HUES48 (cell line): ENCODE measurements around the gene CBR3.
"Not testable (repeated sequence)": the region's sequence is repeated elsewhere in the genome, so short reads cannot be mapped to it uniquely, and the experiment has no call there.

Experiments
- H3K27ac ChIP-seq: one replicate; pipeline ENCODE4 v1.7.0; 2013; ENCODE audit warnings: low read depth, low read length, inconsistent platforms
- H3K27me3 ChIP-seq: 2 replicates; pipeline ENCODE4 v1.6.1; 2013; ENCODE audit warnings: mild to moderate bottlenecking, low read length; ENCODE audit not compliant: control insufficient read depth, insufficient read depth
- H3K36me3 ChIP-seq: 2 replicates; pipeline ENCODE4 v1.6.1; 2013; ENCODE audit warnings: low read length; ENCODE audit not compliant: control insufficient read depth, insufficient read depth
- H3K4me1 ChIP-seq: 2 replicates; pipeline ENCODE4 v1.6.1; 2013; ENCODE audit warnings: mild to moderate bottlenecking, low read length; ENCODE audit not compliant: control insufficient read depth, insufficient read depth
- H3K4me3 ChIP-seq: 2 replicates; pipeline ENCODE4 v1.5.1; 2013; ENCODE audit warnings: mild to moderate bottlenecking, low read depth, low read length
- H3K9ac ChIP-seq: 2 replicates; pipeline ENCODE4 v1.6.1; 2013; ENCODE audit warnings: mild to moderate bottlenecking, low read depth, low read length, moderate library complexity
- H3K9me3 ChIP-seq: 2 replicates; pipeline ENCODE4 v1.6.1; 2013; ENCODE audit warnings: low read length; ENCODE audit not compliant: control insufficient read depth, insufficient read depth

CBR3 gene

DNA sequence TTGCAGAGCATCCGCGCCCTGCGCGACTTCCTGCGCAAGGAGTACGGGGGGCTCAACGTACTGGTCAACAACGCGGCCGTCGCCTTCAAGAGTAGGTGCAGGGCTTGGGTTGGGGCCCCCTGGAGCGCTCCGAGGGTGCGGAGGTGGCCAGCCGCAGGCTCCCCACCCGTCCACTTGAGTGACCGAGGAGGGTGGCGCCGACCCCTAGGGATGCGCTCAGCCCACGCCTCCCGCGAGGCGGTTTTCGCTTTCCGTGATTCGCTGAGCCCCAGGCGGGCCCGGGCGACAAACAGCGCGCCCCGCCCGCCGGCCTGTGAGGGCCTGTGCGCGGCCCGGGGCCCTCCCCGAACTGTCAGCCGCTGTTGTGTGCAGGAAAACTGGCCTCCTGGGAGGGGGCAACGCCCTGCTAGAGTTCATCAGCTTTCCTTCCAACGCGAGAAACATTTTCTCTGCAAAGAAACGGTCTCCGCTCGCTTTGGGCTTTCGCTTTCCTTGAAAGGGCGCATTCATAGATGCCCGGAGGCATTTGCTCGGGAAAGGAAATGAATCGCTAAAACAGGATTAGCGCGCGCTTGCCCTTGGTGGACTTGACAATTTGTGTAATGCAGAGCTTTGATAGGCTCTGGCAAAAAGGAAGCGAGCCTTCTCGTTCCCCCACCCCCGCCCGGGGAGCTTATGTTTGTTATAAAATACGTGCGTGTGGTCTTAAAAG lies 668 bp downstream of the CBR3 start:
- Histone ChIP-seq H3K36me3 (no peaks in the 10 kb centered on the region), H3K27me3 (peaks cover 54% of the 10 kb centered on the region), H3K27ac (no peak overlapping the region), H3K9ac (0 out of 2 replicates have a peak overlapping the region, but pooled peaks have one; percentile 1), H3K4me3 (peak overlapping the region; percentile 68), H3K4me1 (peaks cover 16% of the 10 kb centered on the region), H3K9me3 (no peaks in the 10 kb centered on the region)

DNA sequence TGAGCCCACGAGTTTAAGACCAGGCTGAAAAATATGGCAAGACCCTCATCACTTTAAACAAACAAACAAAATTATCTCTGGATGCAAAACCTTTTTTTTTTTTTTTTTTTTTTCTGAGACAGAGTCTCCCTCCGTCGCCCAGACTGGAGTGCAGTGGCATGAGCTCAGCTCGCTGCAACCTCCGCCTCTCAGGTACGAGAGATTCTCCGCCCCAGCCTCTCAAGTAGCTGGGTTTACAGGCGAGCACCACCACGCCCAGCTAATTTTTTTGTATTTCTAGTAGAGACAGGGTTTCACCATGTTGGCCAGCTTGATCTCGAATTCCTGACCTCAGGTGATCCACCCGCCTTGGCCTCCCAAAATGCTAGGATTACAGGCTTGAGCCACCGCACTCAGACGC lies 4.9 kb downstream of the CBR3 start:
- not testable (repeated sequence) for H3K4me1 ChIP-seq, H3K36me3 ChIP-seq, H3K9ac ChIP-seq, H3K4me3 ChIP-seq, H3K9me3 ChIP-seq, H3K27ac ChIP-seq
- peaks cover 24% of the 10 kb centered on the region for H3K27me3 ChIP-seq

DNA sequence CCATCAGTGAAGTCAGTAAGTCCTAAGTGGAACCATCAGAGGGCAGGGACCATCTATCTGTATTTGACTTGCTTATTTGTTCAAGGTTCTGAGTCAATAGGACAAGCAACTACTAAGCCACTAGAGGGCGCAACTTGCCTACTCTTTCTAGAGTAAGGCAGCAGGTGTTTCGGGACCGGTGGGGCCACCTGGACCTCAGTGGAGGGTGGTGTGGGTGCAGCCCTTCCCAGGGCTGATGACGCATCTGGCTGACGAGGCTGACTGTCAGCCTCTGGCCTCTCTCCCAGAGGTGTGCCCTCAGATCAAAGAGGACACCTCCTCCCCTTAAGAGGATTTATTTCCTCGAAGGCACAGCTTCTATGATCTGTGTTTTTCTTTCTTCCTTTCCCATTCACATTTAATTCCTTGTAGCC lies 6.6 kb downstream of the CBR3 start:
- H3K4me3 ChIP-seq: no peak overlapping the region
- no peaks in the 10 kb centered on the region for H3K9me3 ChIP-seq
- H3K9ac ChIP-seq: no peak overlapping the region
- H3K4me1 ChIP-seq: peaks cover 2% of the 10 kb centered on the region; the same call in 1 of the 2 replicates
- H3K36me3 ChIP-seq: no peaks in the 10 kb centered on the region
- peaks cover 6% of the 10 kb centered on the region for H3K27me3 ChIP-seq
- no peak overlapping the region for H3K27ac ChIP-seq

DNA sequence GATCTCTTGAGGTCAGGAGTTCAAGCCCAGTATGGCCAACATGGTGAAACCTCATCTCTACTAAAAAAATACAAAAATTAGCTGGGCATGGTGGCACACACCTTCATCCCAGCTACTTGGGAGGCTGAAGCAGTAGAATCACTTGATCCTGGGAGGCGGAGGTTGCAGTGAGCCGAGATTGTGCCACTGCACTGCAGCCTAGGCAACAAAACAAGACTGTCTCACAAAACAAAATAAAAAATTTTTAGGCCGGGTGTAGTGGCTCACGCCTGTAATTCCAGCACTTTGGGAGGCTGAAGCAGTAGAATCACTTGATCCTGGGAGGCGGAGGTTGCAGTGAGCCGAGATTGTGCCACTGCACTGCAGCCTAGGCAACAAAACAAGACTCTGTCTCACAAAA lies 9.4 kb downstream of the CBR3 start:
- H3K4me1 ChIP-seq, H3K27ac ChIP-seq, H3K4me3 ChIP-seq, H3K9me3 ChIP-seq, H3K27me3 ChIP-seq, H3K9ac ChIP-seq, H3K36me3 ChIP-seq: not testable (repeated sequence)

DNA sequence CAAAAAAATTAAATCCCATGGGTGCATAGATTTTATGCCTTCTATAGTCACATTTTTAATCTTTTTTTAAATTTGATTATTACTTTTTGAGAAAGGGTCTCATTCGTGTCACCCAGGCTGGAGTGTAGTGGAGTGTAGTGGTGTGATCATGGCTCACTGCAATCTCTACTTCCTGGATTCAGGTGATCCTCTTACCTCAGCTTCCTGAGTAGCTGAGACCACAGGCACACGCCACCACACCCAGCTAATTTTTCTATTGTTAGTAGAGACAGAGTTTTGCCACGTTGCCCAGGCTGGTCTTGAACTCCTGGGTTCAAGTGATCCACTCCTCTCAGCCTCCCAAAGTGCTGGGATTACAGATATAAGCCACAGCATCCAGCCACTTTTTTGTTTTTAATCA lies 10.4 kb downstream of the CBR3 start:
- H3K36me3 ChIP-seq: no peaks in the 10 kb centered on the region
- no peaks in the 10 kb centered on the region for H3K4me1 ChIP-seq
- no peak overlapping the region for H3K9ac ChIP-seq
- H3K9me3 ChIP-seq: no peaks in the 10 kb centered on the region
- no peak overlapping the region for H3K27ac ChIP-seq
- H3K4me3 ChIP-seq: no peak overlapping the region
- no peaks in the 10 kb centered on the region for H3K27me3 ChIP-seq

DNA sequence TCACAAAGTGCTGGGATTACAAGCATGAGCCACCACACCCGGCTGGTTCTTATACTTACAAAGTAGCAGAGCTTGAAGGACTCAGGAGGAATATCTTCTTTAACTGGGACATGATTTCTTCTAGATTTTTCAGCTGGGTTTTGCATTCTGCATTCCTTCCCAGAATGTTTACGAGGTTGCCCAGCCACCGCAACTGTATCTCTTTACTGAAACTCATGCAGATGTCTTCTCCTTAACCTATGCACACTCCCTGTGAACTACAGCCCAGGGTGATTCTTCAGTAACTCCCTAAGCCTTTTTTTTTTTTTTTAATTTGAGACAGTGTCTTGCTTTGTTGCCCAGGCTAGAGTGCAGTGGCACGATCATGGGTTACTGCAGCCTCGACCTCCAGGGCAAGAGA lies 13.0 kb downstream of the CBR3 start:
- Histone ChIP-seq H3K27me3 (no peaks in the 10 kb centered on the region), H3K9me3 (no peaks in the 10 kb centered on the region), H3K4me3 (no peak overlapping the region), H3K9ac (no peak overlapping the region), H3K36me3 (no peaks in the 10 kb centered on the region), H3K27ac (no peak overlapping the region), H3K4me1 (no peaks in the 10 kb centered on the region)

DNA sequence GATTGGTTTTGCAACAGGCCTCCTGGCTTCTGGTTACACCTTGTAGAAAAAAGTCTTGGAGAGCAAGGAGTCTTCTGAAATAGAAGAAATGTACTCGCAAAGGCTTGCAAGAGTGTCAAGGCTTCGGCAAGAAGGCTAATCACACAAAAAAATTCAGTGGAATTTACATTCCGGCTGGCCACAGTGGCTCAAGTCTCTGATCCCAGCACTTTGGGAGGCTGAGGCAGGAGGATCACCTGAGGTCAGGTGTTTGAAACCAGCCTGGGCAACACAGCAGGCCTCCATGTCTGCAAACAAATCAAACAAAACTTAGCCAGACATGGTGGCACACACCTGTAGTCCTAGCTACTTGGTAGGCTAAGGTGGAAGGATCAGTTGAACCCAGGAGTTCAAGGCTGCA lies 14.0 kb downstream of the CBR3 start:
- Histone ChIP-seq H3K9ac (no peak overlapping the region), H3K27me3 (no peaks in the 10 kb centered on the region), H3K4me1 (no peaks in the 10 kb centered on the region), H3K4me3 (no peak overlapping the region), H3K36me3 (no peaks in the 10 kb centered on the region), H3K27ac (no peak overlapping the region), H3K9me3 (no peaks in the 10 kb centered on the region)

DNA sequence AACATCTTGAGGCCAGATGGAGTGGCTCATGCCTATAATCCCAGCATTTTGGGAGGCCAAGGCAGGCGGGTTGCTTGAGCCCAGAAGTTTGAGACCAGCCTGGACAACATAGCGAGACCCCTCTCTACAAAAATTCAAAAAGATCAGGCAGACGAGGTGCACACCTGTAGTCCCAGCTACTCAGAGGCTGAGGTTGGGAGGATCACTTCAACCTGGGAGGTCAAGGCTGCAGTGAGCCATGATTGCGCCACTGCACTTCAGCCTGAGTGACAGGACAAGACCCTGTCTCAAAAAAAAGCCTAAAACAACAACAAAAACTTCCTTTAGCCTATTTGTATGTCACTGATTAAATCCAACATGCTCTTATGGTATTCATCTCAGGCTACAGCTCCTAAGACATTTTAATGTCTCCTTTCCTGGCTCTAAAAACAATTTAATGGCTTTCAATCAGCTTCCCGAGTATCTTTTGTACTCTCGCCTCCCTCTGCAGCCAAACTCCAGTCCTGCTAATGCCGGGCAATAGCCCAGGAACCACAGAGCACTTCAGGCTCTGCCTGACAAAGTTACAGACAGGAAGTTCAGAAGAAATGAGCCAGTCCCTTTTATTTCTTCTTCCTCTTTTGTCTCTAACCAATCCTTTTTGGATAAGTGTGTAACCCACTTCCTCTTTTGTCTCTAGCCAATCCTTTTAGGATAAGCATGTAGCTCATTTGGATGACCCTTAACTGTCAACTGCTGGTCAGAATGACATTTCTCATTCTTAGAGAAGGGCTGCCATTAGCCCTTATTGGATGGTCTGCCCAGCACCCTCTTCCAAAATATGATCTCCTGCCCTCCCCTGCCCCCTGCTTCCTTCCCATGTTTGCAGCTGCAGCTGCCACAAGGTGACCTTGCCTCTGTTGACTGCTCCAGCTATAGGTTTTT lies 15.2 kb downstream of the CBR3 start:
- H3K9me3 ChIP-seq: no peaks in the 10 kb centered on the region
- no peak overlapping the region for H3K9ac ChIP-seq
- peaks cover 4% of the 10 kb centered on the region for H3K27me3 ChIP-seq
- H3K36me3 ChIP-seq: no peaks in the 10 kb centered on the region
- H3K4me1 ChIP-seq: no peaks in the 10 kb centered on the region
- no peak overlapping the region for H3K27ac ChIP-seq
- H3K4me3 ChIP-seq: no peak overlapping the region

DNA sequence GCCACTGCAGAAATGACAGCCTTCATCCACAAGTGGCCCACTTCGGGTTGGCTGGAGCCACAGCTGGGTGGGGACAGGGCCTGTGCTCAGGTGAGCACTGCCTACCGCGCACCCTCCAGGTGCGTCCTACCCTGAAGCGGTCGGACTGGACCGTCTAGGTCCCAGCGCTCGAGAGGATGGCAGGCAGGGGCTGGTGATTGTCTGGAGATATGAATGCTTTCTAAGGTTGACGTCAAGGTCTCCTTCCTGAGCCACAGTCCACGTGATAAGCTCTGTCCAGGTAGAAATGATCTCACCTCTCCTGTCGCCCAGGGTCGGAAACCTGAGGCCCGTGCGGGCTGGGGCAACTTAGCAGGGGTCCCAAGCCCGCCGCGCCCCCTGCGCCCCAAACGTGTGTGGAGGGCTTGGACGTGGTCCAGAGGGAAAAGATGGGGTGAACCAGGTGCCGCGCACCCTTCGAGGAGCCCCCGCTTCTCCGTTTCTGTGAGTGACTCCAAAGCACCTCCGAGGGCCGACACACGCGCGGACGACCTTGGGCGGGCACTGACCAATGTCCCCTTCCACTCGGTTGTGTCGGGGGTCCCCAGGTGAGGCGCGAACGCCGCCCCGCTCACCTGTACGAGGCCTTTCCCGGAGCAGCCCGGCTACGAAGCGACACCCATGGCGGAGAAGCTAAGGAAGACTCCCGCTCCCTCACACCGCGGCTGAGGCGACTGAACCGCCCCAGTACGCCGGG lies 20.9 kb downstream of the CBR3 start:
- peaks cover 8% of the 10 kb centered on the region; the same call in 1 of the 2 replicates for H3K4me1 ChIP-seq
- peak overlapping the region; percentile 20 for H3K27ac ChIP-seq

DNA sequence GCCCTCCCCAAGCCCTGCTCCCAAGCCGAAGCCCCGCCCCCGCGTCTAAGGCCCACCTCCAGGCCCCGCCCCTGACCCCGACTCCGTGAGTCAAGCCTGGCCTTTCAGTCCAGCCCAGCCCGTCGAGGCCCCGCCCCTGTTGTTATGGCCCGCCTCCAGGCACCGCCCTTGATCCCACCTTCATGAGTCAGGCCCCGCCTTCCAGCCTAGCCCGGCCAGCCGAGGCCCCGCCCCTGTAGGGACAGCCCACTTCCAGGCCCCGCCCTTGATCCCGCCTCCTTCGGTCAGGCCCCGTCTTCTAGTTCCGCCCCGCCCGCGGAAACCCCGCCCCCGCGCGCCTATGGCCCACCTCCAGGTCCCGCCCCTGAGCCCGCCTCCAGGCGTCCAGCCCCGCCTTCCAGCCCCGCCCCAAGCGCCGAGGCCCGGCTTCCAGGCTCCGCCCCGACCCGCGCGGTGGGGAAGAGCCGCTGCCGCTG lies 21.5 kb downstream of the CBR3 start:
- H3K4me3 ChIP-seq: peak overlapping the region; percentile 91
- peak overlapping the region; percentile 85 for H3K27ac ChIP-seq
- H3K36me3 ChIP-seq: no peaks in the 10 kb centered on the region
- H3K9ac ChIP-seq: no peak overlapping the region
- H3K9me3 ChIP-seq: no peaks in the 10 kb centered on the region
- H3K4me1 ChIP-seq: peaks cover 8% of the 10 kb centered on the region; the same call in 1 of the 2 replicates
- peaks cover 24% of the 10 kb centered on the region for H3K27me3 ChIP-seq

More for the DNA sequence above, 20.9 kb downstream of the CBR3 start:
- H3K36me3 ChIP-seq: no peaks in the 10 kb centered on the region
- no peak overlapping the region for H3K9ac ChIP-seq
- H3K4me3 ChIP-seq: peak overlapping the region; percentile 67
- H3K9me3 ChIP-seq: no peaks in the 10 kb centered on the region
- peaks cover 24% of the 10 kb centered on the region for H3K27me3 ChIP-seq
